Lower lobe of right lung (tissue), 2 donors: ENCODE measurements around the gene HP1BP3. TPM values are rescaled to one million over a fixed set of nuclear protein-coding genes. Genes with fewer than 3 reads are reported as not detected.

ENCODE experiments used
- ATAC-seq, 2 donors: fragments of 200-7000 bp; cut with Tn5 transposase; one replicate each; pipeline ENCODE4 v1.9.1; 2020 to 2022; ENCODE audit warnings: mild to moderate bottlenecking in 2 of 2, moderate library complexity in 2 of 2
- DNase-seq: peaks from one replicate; pipeline ENCODE4 v3.0.0-alpha.2; 2020
- H3K27ac ChIP-seq: fragments of 200-600 bp; one replicate; pipeline ENCODE4 v1.8.0; 2022
- H3K27me3 ChIP-seq: fragments of 200-600 bp; one replicate; pipeline ENCODE4 v1.8.0; 2022; ENCODE audit warnings: low read depth
- H3K36me3 ChIP-seq: fragments of 200-600 bp; one replicate; pipeline ENCODE4 v1.8.0; 2022; ENCODE audit warnings: mild to moderate bottlenecking
- H3K4me1 ChIP-seq: fragments of 200-600 bp; one replicate; pipeline ENCODE4 v1.8.0; 2022
- H3K4me3 ChIP-seq: fragments of 200-600 bp; one replicate; pipeline ENCODE4 v1.8.0; 2022; ENCODE audit warnings: mild to moderate bottlenecking
- H3K9me3 ChIP-seq: fragments of 200-600 bp; one replicate; pipeline ENCODE4 v1.8.0; 2022
- CTCF ChIP-seq: fragments of 200-600 bp; IDR thresholded peaks from one replicate; pipeline ENCODE4 v1.8.0; 2022; ENCODE audit warnings: antibody characterized with exemption, mild to moderate bottlenecking
- intact Hi-C: fragments of 100-400 bp; cut with DNase I; formaldehyde crosslinking; loops from one replicate; pipeline ENCODE4 v1.11.0; 2022
- total RNA-seq: library from RNA; stranded (reverse); fragmentation: NEBNext Ultra II Directional; extraction: Animal tissue kit (Norgen Biotek cat#: 25700); gene quantifications from one replicate; pipeline ENCODE4 v1.2.1, GENCODE V29; 2021
- donor health status: DM: no; HTN: yes; CAD: no; lungs with severe emphysema.

The HP1BP3 gene
- total RNA-seq, 1 donor from 2014 or later: 253 TPM

DNA sequence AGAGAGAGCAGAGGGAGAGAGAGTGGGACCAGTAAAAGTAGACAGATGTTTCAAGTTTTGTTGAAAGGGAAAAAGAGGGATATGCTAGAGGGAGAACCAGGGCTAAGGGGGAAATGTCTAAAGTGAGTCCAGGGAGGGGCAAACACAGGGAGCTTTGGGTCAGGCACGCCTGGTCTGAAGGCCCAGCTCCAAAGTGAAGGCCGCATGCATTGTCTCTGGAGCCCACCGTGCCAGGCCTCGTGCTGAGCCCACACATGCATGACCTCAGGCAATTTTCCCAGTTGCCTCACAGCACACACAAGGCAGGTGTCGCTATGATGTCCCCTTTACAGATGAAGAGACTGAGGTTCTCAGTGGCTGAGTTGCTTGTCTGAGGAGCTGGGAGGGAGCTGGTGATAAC, 85.3 kb downstream of the HP1BP3 start:
- intact Hi-C loops: no loop called here
- no peak for ATAC-seq

GRCh38 chr1:20701446-20701845, 85.7 kb downstream of the HP1BP3 start:
- H3K9me3 ChIP-seq: no peaks in the 10 kb centered on the region
- DNase-seq: no peak
- no peak overlapping the region for H3K4me3 ChIP-seq
- H3K27me3 ChIP-seq: no peaks in the 10 kb centered on the region
- H3K27ac ChIP-seq: no peak overlapping the region
- TF ChIP-seq CTCF: no peak
- H3K36me3 ChIP-seq: no peaks in the 10 kb centered on the region
- H3K4me1 ChIP-seq: no peaks in the 10 kb centered on the region
- intact Hi-C loops: no loop called here
- no peak for ATAC-seq

More for the DNA sequence above, 85.3 kb downstream of the HP1BP3 start:
- no peaks in the 10 kb centered on the region for H3K36me3 ChIP-seq
- DNase-seq: no peak
- no peaks in the 10 kb centered on the region for H3K4me1 ChIP-seq
- H3K4me3 ChIP-seq: no peak overlapping the region
- no peak overlapping the region for H3K27ac ChIP-seq
- no peaks in the 10 kb centered on the region for H3K9me3 ChIP-seq
- no peaks in the 10 kb centered on the region for H3K27me3 ChIP-seq
- TF ChIP-seq CTCF: no peak

- no peaks in the 10 kb centered on the region for H3K27me3 ChIP-seq
- H3K4me3 ChIP-seq: no peak overlapping the region
- intact Hi-C loops: no loop called here
- no peak for DNase-seq
- no peaks in the 10 kb centered on the region for H3K4me1 ChIP-seq
- no peak for TF ChIP-seq CTCF
- no peaks in the 10 kb centered on the region for H3K9me3 ChIP-seq
- no peak for ATAC-seq
- no peaks in the 10 kb centered on the region for H3K36me3 ChIP-seq
- H3K27ac ChIP-seq: no peak overlapping the region
Observed at GRCh38 chr1:20700636-20701215, 86.4 kb downstream of the HP1BP3 start.

DNA sequence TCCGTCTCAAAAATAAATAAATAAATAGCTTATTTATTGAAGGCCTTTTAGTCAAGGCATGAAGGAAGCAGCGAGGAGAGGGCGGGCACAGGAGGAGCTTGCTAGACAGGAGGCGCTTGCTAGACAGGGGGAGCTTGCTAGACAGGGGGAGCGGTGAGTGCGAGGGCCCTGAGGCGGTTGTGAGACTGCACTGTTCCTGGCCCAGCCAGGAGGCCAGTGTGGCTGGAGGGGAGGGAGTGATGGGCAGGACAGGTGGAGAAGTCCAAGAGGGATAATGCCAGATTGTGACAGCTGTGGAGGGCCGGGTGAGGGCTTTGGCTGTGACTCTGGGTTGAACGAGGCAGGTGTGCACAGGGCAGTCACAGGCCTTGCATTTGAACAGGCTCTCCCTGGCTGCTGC, 87.5 kb downstream of the HP1BP3 start:
- Histone ChIP-seq H3K4me1 (no peaks in the 10 kb centered on the region), H3K9me3 (no peaks in the 10 kb centered on the region), H3K36me3 (no peaks in the 10 kb centered on the region), H3K27me3 (no peaks in the 10 kb centered on the region), H3K27ac (no peak overlapping the region), H3K4me3 (no peak overlapping the region)
- no peak for DNase-seq
- no peak for TF ChIP-seq CTCF
- ATAC-seq: no peak
- intact Hi-C loops: no loop called here

- no peaks in the 10 kb centered on the region for H3K27me3 ChIP-seq
- H3K4me1 ChIP-seq: no peaks in the 10 kb centered on the region
- H3K36me3 ChIP-seq: no peaks in the 10 kb centered on the region
- H3K27ac ChIP-seq: no peak overlapping the region
- ATAC-seq: no peak
- intact Hi-C loops: no loop called here
- TF ChIP-seq CTCF: no peak
- no peak overlapping the region for H3K4me3 ChIP-seq
- no peaks in the 10 kb centered on the region for H3K9me3 ChIP-seq
- DNase-seq: no peak
Observed at GRCh38 chr1:20698195-20698910, 88.8 kb downstream of the HP1BP3 start.
